Measurements from ENCODE around the gene COL5A2. TPM values are rescaled to one million over a fixed set of nuclear protein-coding genes. Genes with fewer than 3 reads are reported as not detected.

COL5A2 gene
- 174 and 239 TPM in 2 replicates for total RNA-seq

DNA sequence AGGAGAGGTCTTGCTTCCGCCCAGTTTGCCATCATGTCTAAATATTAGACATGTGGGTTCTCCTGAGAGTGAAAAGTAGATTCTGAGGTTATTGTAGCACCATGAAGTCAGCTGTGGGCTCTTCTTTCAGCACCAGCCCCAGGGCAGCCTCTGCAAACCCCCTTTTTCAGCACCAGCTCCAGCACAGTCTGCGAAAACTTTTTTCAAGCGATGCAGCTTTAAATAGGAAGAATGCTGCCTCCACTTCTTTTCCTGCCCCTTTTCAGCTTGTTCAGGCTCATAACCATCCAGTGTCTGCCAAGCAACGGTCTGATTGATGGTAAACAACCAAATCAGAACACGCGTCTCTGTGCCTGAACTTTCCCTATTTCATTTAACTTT is at the start of gene COL5A2:
Gene COL5A2, minus strand, starts transcription at position 192 of the 381 bp plus-strand sequence. Its CDS starts 157 bp downstream, at position 35.

Other genes with a start within 250 kb of the COL5A2 start
- 123 and 540 TPM in 2 replicates for gene COL3A1, start 205.4 kb downstream of the COL5A2 start, total RNA-seq

Data from mesangial cell (primary cell).